GM18526 (cell line): ENCODE results near the gene MAL.

Experiments used
- POLR2A ChIP-seq: IDR thresholded peaks from 3 replicates; pipeline ENCODE4 v1.6.1; 2011; ENCODE audit not compliant: insufficient read length; ENCODE audit errors: extremely low read depth

MAL gene

GRCh38 chr2:94993176-94994062 is 32.1 kb upstream of the MAL start:
- TF ChIP-seq POLR2A = no peak

- TF ChIP-seq POLR2A = no peak
Observed at GRCh38 chr2:94994063-94994913, 31.2 kb upstream of the MAL start.

GRCh38 chr2:94994914-94995552 is 30.5 kb upstream of the MAL start:
- TF ChIP-seq POLR2A = no peak

DNA sequence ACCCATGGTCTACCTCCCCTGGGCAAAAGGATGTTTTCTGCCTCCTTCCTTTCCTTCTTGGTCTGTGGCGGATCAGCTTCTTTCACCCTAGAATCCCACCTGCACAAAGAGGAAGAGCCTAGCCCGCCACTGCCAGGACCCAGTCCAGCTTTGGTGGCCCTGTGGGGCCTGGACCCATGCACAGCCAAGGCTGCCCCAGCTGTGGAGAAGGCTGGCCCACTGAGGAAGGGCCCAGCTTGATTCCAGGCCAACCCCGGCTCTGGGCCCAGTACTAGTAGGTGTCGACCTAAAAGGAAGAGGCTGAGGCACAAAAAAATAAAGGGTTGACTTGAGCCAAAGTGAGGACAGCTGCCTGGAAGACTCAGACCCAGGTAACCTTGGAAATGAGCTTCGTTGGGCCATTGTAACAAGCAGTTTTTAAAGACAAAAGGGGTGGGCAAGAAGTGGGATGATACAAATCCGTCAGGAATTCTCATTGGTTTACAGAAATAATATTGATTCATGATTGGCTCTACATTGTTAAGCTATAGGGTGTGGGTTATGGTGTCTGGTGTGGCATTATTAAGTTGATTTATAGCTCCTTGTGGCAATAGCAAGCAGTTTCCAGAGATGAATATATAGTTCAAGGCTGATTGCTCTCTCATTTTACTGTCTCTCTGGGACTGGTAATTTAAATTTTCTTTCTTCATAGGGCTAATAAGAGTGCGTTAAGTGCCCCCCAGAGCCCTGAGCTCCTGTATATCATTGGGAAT is 29.8 kb upstream of the MAL start:
- TF ChIP-seq POLR2A = no peak

DNA sequence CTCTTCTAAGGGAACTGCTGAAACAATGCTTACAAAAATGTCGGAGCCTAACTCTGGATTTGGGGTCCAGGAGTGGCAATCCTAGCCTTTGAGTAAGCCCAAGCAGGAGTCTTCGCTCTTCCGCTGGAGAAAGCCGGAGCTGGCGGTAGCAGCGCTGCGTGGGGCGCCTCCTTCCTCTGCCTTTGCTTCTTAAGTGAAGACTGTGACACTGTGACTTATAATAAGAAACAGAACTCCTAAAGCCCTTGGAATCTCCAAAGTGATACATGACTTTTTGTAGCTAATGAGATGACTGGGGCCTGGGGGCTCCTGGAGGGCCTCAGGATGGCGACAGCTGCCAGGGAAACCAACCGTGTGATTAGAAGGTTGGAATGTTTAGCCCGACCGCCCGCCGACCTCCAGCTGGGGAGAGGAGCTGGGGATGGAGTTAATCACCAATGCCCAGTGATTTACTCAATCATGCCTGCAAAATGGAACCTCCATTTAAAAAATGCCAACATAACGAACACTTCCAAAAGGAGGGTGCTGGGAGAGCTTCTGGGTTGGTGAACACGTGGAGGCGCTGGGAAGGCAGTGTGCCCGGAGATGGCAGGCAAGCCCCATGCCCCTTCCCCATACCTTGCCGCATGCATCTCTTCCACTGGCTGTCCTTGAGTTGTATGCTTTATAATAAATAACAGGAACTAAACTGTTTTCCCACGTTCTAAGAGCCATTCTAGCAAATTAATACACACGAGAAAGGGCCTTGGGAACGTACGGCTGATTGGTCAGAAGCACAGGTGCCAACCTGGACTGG is 29.0 kb upstream of the MAL start:
- no peak for TF ChIP-seq POLR2A

DNA sequence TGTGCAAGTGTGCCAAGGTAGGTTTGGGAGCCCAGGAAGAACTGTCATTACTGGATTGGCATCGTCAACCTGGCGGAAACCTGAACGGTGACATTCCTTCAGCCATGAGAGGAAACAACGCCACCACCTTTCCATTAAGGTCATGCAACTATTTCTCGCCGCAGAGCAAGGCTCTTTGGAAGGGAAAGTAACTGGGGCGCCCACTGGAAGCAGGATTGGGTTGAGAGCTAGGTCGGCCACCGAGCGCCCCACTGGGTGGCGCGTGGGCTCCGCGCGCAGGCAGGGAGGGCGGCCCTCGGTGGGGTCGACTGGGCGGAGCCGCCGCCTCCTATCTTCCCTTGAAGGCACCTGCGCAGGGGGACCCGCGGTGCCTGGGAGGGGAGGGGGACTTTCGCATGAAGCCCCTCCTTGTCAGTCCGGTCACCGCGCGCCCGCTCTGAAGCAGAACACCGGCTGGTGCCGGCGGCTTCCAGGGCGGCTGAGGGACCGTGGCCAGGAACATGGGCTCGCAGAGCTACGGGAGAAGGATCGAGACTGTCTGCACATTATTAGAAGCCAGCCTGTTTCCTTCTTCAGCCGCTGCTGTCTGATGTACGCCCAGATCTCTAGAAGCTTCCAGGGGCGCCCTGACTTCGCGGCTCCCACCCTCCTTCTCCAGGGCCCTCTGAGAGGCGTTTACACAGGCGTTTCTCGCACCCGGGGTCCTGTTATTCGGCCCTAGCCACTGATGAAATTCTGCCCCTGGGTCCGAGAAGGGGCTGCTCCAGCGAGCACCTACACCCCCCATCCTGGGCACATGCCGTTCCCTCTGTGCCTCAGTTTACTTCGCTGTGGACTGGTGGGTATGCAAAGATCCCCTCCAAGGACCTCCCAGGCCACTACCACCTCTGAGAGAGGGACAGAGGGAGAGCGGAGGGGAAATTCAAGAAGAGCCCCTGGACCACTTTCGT is 27.3 kb upstream of the MAL start:
- TF ChIP-seq POLR2A = no peak

DNA sequence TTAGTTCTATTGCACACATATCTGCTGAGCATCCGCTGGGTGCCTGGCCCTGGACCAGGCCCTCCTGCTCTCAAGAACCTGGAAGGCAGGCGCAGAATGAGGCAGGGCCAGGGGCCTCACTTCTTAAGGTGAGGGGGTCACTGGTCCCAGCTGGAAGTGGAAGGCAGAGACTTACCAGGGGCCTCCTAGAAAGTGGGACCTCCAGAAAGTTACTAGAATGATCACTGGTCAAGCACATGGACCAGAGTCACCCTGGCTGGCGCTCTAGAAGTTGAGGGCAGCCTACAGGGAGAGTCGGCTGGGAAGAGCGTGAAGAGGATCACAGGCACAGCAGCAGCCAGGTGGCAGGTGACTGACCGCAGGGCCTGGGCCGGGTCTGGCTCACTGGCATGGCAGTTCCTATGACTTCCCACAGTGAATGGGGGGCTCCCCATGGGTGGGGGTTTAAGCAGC is 26.1 kb upstream of the MAL start:
- no peak for TF ChIP-seq POLR2A

DNA sequence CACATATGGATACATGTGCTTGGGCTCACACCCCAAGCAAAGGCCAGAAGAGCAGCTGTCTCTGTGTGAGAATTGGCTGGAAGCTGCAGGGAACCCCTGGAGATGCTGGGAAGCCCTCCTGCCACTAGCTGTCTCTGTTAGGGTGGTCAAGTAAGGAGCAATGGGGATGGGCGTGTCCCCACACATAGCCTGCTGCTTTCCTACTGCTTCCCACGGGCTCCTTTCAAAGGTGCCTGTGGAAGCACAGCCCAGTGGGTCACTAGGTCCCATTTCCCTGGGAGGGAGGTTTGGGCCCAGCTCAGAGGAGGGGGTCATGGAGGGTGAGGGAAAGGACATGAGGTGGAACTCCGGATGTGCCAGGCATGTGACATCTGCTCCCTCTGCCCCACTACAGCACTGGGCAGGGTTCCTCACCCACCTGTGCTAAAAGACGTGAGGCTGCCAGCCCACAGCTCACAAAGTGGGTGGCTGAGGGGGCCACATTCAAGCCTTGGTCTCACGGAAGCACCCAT is 24.4 kb upstream of the MAL start:
- no peak for TF ChIP-seq POLR2A

- no peak for TF ChIP-seq POLR2A
Observed at GRCh38 chr2:95001701-95002100, 23.8 kb upstream of the MAL start.

- no peak for TF ChIP-seq POLR2A
Observed at GRCh38 chr2:95002498-95002897, 23.0 kb upstream of the MAL start.

DNA sequence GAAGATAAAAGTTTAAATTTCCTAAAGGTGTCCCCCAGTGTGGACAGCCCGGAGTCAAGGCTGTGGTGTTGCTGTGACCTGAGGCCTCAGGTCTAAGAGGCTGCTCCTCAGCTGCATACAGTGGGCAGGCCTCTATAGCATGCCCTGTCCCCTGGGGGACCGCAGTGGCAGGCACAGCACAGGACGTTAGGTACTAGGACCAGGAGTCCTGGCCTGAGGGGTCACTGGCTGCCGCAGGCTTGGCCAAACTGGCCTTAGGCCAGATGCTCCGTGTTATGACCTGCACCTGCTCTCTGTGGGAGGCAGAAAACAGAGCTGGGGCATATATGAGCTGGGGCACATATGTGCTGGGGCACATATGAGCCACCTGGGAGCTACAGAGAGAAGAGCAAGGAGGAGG is 21.2 kb upstream of the MAL start:
- TF ChIP-seq POLR2A = no peak

- TF ChIP-seq POLR2A = no peak
Observed at GRCh38 chr2:95004711-95005110, 20.8 kb upstream of the MAL start.

- no peak for TF ChIP-seq POLR2A
Observed at GRCh38 chr2:95005726-95006125, 19.8 kb upstream of the MAL start.
